Activated CD4-positive, alpha-beta memory T cell treated with anti-CD3 and anti-CD28 coated beads, Interleukin-2, amount 10 ng/mL, durations not matched to agents 7 days and 5 days (primary cell): ENCODE measurements around the gene SLC4A2. TPM values are rescaled to one million over a fixed set of nuclear protein-coding genes. Genes with fewer than 3 reads are reported as not detected.

ENCODE experiments used
- CTCF ChIA-PET: fragments of 350-600 bp; sonication (Branson Sonifier 250); formaldehyde crosslinking; loops from one replicate; lab custom pipeline; 2021; ENCODE audit warnings: antibody characterized with exemption, inconsistent platforms; lab: Charles Lee
- POLR2A ChIA-PET: fragments of 350-600 bp; sonication (Branson Sonifier 250); formaldehyde crosslinking; loops from one replicate; lab custom pipeline; 2021; ENCODE audit warnings: antibody characterized with exemption; lab: Charles Lee
- DNase-seq: peaks from one replicate; pipeline ENCODE4 v3.0.0-alpha.2; 2020
- H3K27ac Mint-ChIP-seq: one replicate; pipeline ENCODE4 v1.8.0; 2021; ENCODE audit warnings: mild to moderate bottlenecking, mixed read lengths
- H3K27me3 Mint-ChIP-seq: one replicate; pipeline ENCODE4 v1.8.0; 2021; ENCODE audit warnings: mixed read lengths
- H3K36me3 Mint-ChIP-seq: one replicate; pipeline ENCODE4 v1.8.0; 2021; ENCODE audit warnings: low read depth, mixed read lengths
- H3K4me1 Mint-ChIP-seq: one replicate; pipeline ENCODE4 v1.8.0; 2021; ENCODE audit warnings: mixed read lengths
- H3K4me3 Mint-ChIP-seq: one replicate; pipeline ENCODE4 v1.8.0; 2021; ENCODE audit warnings: mild to moderate bottlenecking, mixed read lengths
- H3K9me3 Mint-ChIP-seq: one replicate; pipeline ENCODE4 v1.8.0; 2021; ENCODE audit warnings: mixed read lengths
- total RNA-seq, 2 experiments: library from RNA; stranded (reverse); gene quantifications; one replicate each; pipeline ENCODE4 v1.2.3, GENCODE V29; 2021

SLC4A2 gene
- total RNA-seq, 2 experiments from 2014 or later = 94.6 to 109 TPM

DNA sequence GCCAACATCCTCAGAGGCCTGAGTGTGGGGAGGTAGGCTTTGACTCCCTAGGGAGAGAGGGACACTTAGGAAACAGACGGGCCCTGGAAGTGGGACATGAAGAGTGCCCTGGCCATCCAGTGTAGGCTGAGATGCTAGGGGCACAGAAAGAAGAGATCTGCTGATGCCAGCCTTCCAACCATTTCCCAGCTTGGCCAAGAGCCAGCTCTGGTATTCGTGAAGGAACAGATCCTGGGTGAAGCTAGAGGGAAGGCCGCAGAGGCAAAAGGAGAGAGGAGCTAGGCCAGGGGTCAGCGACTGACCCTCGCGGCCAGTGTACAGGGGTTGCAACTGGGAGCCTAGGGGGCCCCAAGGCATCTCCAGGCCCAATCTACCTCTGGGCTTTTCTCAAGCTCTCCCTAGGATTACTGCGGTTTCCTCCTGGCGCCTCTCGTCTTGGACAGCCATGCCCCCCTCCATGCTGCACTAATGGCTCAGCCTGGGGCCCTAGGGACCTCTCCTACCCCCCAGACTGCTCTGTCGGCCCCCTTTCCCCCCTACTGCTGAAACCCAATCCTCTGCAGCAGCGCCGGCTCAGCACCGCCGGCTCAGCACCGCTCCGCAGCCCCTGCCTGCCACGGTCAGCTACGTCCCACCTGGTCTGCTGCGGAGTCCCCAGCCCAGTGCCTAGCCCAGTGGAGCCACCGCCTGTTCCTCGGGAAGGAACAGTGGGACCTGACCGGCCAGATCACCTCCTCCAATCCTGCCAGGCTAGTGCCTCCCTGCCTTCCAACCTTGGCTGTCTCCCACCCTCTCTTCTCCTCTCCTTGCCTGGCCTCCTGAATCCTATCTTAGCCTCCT, 11.2 kb upstream of the SLC4A2 start, which contains the start of gene ASIC3:
Gene ASIC3 (plus strand): TSS at position 556 of the 840 bp plus-strand sequence. CDS start 355 bp downstream, outside the sequence.
- peaks cover 7% of the 10 kb centered on the region for H3K36me3 Mint-ChIP-seq
- peaks cover 12% of the 10 kb centered on the region for H3K4me1 Mint-ChIP-seq
- peaks cover 10% of the 10 kb centered on the region for H3K27me3 Mint-ChIP-seq
- no peak for DNase-seq
- no peaks in the 10 kb centered on the region for H3K9me3 Mint-ChIP-seq
- CTCF ChIA-PET = no interaction called here
- POLR2A ChIA-PET = interaction anchor here (1.0 to 1.7 kb wide), 3 partner anchors 9 to 20 kb away, joined by 3 to 4 read pairs (median 3); partner anchors contain the start of genes ABCB8 and CDK5
- no peak within 1 kb of the TSS for H3K4me3 Mint-ChIP-seq
- no peak within 1 kb of the TSS for H3K27ac Mint-ChIP-seq

DNA sequence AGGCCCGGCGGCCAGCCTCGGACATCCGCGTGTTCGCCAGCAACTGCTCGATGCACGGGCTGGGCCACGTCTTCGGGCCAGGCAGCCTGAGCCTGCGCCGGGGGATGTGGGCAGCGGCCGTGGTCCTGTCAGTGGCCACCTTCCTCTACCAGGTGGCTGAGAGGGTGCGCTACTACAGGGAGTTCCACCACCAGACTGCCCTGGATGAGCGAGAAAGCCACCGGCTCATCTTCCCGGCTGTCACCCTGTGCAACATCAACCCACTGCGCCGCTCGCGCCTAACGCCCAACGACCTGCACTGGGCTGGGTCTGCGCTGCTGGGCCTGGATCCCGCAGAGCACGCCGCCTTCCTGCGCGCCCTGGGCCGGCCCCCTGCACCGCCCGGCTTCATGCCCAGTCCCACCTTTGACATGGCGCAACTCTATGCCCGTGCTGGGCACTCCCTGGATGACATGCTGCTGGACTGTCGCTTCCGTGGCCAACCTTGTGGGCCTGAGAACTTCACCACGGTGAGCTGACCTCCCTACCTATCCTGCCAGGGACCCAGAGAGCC, 10.4 kb upstream of the SLC4A2 start:
- CTCF ChIA-PET = no interaction called here
- Mint-ChIP-seq H3K36me3 (peaks cover 7% of the 10 kb centered on the region), H3K27me3 (peaks cover 10% of the 10 kb centered on the region), H3K4me1 (peaks cover 16% of the 10 kb centered on the region), H3K4me3 (no peak overlapping the region), H3K27ac (no peak overlapping the region), H3K9me3 (no peaks in the 10 kb centered on the region)
- DNase-seq = no peak
- POLR2A ChIA-PET = interaction anchor here (1.0 kb wide), 1 partner anchor 9 kb away, joined by 3 read pairs; the partner anchor contains the start of gene CDK5

DNA sequence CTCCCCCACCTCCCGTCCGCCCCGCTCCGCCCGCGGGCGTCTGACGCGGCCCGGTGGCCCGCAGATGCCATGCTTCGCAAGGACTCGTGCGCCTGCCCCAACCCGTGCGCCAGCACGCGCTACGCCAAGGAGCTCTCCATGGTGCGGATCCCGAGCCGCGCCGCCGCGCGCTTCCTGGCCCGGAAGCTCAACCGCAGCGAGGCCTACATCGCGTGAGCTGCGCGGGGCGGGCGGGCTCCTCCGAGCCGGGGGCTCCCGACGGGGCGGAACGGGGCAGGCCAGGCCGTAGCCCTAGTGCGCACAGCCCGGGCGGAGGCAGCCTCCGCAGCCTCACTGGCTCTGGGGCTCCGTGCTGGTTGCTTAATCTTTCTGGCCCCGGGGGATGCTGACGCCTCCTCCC, 8.3 kb upstream of the SLC4A2 start:
- peak; percentile 69 for DNase-seq
- Mint-ChIP-seq H3K27ac (no peak overlapping the region), H3K27me3 (peaks cover 10% of the 10 kb centered on the region), H3K4me3 (no peak overlapping the region), H3K9me3 (no peaks in the 10 kb centered on the region), H3K36me3 (peaks cover 5% of the 10 kb centered on the region), H3K4me1 (peaks cover 24% of the 10 kb centered on the region)
- ChIA-PET CTCF (interaction anchor here (1.6 to 1.9 kb wide), 3 partner anchors 19 to 89 kb away, joined by 6 to 7 read pairs (median 6); partner anchors contain the start of gene ABCB8), POLR2A (interaction anchor here (0.6 to 1.8 kb wide), 6 partner anchors 10 to 40 kb away, joined by 3 to 5 read pairs (median 4); no protein-coding TSS in a partner anchor)

DNA sequence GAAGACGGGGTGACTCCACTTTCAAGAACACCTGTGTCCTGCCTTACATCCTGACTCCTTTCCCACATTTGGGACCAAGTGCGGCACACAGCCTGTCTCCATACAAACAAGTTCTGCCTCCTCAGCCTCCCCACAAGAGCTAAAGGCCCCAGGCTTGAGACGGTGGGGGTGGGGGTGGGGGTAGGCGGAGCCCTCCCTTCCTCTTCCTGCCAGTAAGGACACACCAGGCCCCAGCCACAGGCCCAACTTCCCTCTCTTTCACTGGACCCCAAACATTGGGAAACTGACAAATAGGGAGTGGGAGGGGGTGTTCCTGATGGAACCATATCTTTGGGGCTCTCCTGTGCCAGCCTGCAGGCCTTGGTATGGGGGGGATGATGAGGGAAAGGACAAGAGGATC, 6.3 kb upstream of the SLC4A2 start:
- no peaks in the 10 kb centered on the region for H3K9me3 Mint-ChIP-seq

DNA sequence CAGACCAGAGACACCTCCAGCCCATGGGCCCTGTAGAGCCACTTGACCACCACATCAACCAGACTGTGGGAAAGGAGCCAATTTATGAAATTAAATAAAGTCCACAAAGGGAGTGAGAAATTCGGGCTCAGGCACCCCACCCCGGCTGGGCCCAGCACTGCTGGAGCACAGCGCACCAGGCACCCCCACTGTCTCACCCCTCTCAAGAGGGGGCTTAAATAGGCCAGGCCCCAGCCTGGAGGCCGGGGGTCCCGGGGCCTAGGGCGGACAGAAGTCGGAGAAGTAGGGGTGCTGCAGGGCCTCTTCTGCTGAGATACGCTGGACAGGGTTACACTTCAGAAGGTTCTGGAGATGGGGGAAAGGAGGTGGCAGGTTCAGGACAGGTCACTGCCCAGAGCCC, 5.6 kb upstream of the SLC4A2 start:
- peaks cover 5% of the 10 kb centered on the region for H3K36me3 Mint-ChIP-seq
- H3K27me3 Mint-ChIP-seq = peaks cover 10% of the 10 kb centered on the region
- no peak for DNase-seq
- H3K9me3 Mint-ChIP-seq = no peaks in the 10 kb centered on the region
- CTCF ChIA-PET = no interaction called here
- H3K4me1 Mint-ChIP-seq = peaks cover 39% of the 10 kb centered on the region
- POLR2A ChIA-PET = no interaction called here
- H3K27ac Mint-ChIP-seq = no peak overlapping the region
- no peak overlapping the region for H3K4me3 Mint-ChIP-seq

More for the DNA sequence above, 6.3 kb upstream of the SLC4A2 start:
- H3K27ac Mint-ChIP-seq = no peak overlapping the region
- ChIA-PET CTCF (interaction anchor here (0.7 to 0.8 kb wide), 2 partner anchors 68 to 73 kb away, joined by 3 to 5 read pairs; no protein-coding TSS in a partner anchor), POLR2A (interaction anchor here (1.1 kb wide), 2 partner anchors 25 to 27 kb away, joined by 3 to 4 read pairs; partner anchors contain the start of gene ABCB8)
- H3K4me1 Mint-ChIP-seq = peaks cover 36% of the 10 kb centered on the region
- peaks cover 10% of the 10 kb centered on the region for H3K27me3 Mint-ChIP-seq
- no peak overlapping the region for H3K4me3 Mint-ChIP-seq
- DNase-seq = no peak
- H3K36me3 Mint-ChIP-seq = peaks cover 5% of the 10 kb centered on the region

DNA sequence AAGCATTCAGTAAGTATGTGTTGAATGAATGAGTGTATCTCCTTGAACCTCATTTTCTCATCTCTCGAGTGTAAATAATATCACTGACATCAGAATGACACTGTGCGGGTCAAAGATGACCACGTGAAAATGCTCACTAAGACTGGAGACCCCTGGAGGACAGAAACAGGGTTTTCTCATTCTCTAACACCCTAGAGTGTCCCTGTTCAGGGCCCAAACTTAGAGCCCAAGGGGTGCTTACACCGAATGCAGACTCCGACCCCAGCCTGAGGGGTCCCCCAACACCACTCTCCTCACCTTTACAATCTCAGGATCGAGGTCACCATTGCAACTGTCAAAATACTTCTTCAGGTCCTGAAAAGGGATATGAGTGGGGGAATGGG, 3.1 kb upstream of the SLC4A2 start:
- H3K9me3 Mint-ChIP-seq = no peaks in the 10 kb centered on the region
- CTCF ChIA-PET = no interaction called here
- H3K4me3 Mint-ChIP-seq = peak overlapping the region; percentile 84
- H3K27me3 Mint-ChIP-seq = peaks cover 2% of the 10 kb centered on the region
- DNase-seq = no peak
- peaks cover 5% of the 10 kb centered on the region for H3K36me3 Mint-ChIP-seq
- POLR2A ChIA-PET = interaction anchor here (1.3 kb wide), 1 partner anchor 12 kb away, joined by 3 read pairs; no protein-coding TSS in a partner anchor
- no peak overlapping the region for H3K27ac Mint-ChIP-seq
- peaks cover 55% of the 10 kb centered on the region for H3K4me1 Mint-ChIP-seq

DNA sequence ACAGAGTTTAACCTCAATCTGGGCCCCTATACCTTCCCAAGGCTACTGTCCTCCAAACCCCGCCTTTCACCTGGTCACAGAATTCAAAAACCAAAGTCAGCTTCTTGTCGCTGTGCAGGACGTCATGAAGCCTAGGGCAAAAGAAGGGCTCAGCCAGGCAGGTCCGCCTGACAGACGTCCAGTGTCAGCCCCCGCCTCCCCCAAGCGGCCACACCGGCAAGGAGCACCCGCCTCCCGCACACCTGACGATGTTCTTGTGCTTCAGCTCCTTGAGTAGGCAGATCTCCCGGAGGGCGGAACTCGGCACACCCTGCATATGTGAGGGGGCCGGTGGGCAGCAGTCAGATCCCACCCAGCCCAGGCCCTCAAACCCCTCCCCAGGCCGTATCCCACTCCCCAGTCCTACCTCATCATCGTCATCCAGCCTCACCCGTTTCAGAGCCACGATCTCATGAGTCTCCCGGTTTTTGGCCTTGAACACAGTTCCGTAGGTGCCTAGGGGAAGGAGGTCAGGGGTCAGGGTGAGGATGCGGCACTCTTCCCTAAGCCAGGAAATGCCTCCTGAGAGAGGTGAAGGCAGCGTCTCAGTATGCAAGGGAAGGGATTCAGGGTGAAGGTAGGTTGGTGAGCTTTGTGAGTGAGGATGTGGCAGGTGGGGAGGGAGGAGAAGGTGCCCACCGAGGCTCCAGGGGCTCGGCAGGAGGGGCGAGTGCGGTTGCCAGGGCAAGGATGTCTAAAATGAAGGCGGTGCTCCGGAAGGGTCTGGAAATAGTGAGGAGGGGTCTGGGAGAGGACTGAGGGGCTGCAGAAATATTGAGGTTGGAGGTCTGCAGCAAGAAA, 2.5 kb upstream of the SLC4A2 start:
- peak overlapping the region; percentile 84 for H3K4me3 Mint-ChIP-seq
- ChIA-PET CTCF (no interaction called here), POLR2A (interaction anchor here (1.0 to 1.3 kb wide), 2 partner anchors 8 to 13 kb away, joined by 3 read pairs; partner anchors contain the start of gene ASIC3)
- peaks cover 2% of the 10 kb centered on the region for H3K27me3 Mint-ChIP-seq
- peaks cover 59% of the 10 kb centered on the region for H3K4me1 Mint-ChIP-seq
- no peak for DNase-seq
- peak overlapping the region; percentile 8 for H3K27ac Mint-ChIP-seq
- no peaks in the 10 kb centered on the region for H3K9me3 Mint-ChIP-seq
- peaks cover 11% of the 10 kb centered on the region for H3K36me3 Mint-ChIP-seq

DNA sequence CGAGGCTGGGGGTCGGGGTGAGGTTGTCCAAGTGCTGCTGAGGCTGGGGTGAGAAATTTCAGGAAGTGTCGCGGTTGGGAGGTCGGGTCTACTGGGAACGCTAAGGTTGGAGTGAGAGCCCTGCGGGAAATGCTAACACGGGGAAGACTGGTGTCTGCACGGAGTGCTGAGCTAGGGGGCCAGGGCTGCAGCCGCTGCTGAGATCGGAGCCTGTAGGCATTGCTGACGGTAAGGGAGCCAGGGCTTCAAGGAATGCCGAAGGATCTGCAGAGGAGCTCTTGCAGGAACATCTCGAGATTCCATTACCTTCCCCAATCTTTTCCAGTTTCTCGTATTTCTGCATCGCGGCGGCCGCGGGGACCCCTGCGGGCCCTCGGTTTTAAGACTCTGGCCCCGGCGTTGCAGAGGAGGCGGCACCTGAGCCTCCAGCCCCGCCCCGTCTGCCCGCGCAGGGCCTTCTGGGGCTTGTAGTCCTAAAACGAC, 1.8 kb upstream of the SLC4A2 start, which contains the start of gene CDK5:
Gene CDK5 (minus strand): TSS at position 392 of the 483 bp plus-strand sequence. CDS start 49 bp downstream, at position 343.
- ChIA-PET POLR2A (interaction anchor here (1.0 to 1.3 kb wide), 2 partner anchors 9 to 13 kb away, joined by 3 read pairs; partner anchors contain the start of gene ASIC3), CTCF (no interaction called here)
- H3K27me3 Mint-ChIP-seq = peaks cover 1% of the 10 kb centered on the region
- no peak for DNase-seq
- H3K4me1 Mint-ChIP-seq = peaks cover 59% of the 10 kb centered on the region
- peak within 1 kb of the TSS; percentile 94 for H3K27ac Mint-ChIP-seq
- H3K36me3 Mint-ChIP-seq = peaks cover 11% of the 10 kb centered on the region
- H3K9me3 Mint-ChIP-seq = no peaks in the 10 kb centered on the region
- H3K4me3 Mint-ChIP-seq = peak within 1 kb of the TSS; percentile 84

DNA sequence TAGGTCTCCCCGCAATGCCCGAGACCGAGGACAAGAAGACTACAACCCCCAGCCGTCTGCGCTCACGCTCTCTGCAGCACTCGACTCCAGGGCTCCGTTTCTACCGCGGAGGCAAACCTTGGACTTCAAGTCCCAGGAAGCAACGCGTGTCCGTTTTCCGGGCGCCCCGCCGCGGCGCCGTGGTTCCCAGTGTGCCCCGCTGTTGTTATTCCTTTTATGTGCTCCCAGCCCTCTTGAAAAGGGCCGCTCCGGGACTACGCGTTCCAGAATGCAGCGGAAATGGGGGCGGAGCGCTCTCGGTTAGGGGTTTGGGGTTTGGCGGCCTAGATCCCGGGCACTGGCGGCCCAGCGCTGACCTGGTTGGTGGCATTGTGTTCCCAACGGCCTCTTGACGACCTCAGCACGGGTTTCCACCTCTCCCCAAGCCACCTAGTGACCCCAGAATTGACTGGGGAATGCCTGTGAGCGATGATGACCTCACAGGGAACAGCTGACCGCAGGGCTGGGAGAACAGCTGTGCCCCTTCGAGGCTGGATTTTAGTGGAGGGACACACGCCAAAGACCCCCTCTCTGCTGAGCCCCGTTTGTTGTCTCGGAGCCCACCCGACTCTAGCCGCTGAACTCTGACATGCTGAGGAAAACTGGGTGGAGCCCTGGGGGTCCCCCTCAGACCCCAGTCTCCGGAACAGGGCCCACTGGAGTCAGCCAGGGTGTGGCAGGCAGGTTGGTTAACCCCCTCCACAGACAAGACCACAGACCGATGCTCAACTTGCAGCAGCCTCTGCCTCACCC, 1.2 kb upstream of the SLC4A2 start:
- ChIA-PET CTCF (interaction anchor here (0.7 to 1.5 kb wide), 9 partner anchors 15 to 160 kb away, joined by 3 to 10 read pairs (median 4); partner anchors contain the start of genes ABCB8 and FASTK), POLR2A (interaction anchor here (0.6 to 3.0 kb wide), 10 partner anchors 10 to 651 kb away, joined by 3 to 13 read pairs (median 4); partner anchors contain the start of genes ABCB8, ASIC3, FASTK and NUB1)
- peak; percentile 98 for DNase-seq
- no peaks in the 10 kb centered on the region for H3K9me3 Mint-ChIP-seq
- no peaks in the 10 kb centered on the region for H3K27me3 Mint-ChIP-seq
- peak overlapping the region; percentile 94 for H3K27ac Mint-ChIP-seq
- peak overlapping the region; percentile 84 for H3K4me3 Mint-ChIP-seq
- H3K4me1 Mint-ChIP-seq = peaks cover 52% of the 10 kb centered on the region
- peaks cover 8% of the 10 kb centered on the region for H3K36me3 Mint-ChIP-seq

DNA sequence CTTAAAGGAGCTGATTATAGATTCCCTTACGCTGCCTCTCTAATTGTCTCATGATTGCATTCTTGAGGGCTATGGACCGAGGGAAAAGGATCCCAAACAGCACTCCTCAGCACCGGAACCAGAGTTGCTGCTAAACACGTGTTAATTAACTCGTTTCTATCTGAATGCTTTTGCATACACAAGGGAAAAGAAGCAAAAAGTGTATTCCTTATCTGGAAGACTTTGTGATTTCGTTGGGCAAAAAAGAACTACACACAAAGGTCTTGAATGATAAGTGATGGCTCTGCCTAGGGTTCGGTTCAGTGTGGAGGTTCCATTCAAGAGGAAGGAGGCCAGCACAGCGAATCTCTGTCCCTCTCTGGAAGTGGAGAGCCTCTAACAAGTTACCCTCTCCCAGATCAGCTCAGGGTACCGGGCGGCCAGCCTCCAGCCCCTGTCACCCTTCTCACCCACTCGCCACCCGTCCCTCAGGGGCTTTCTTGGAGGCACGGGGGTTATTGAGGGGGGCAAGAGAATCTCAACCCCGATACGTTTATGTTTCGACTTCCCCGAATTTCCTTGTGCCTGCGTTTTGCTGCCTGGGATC, 515 bp upstream of the SLC4A2 start:
- no peaks in the 10 kb centered on the region for H3K27me3 Mint-ChIP-seq
- ChIA-PET CTCF (interaction anchor here (0.7 to 1.5 kb wide), 9 partner anchors 14 to 161 kb away, joined by 3 to 10 read pairs (median 4); partner anchors contain the start of genes ABCB8 and FASTK), POLR2A (interaction anchor here (0.6 to 3.0 kb wide), 9 partner anchors 17 to 652 kb away, joined by 3 to 13 read pairs (median 4); partner anchors contain the start of genes ABCB8, FASTK and NUB1)
- H3K4me3 Mint-ChIP-seq = peak overlapping the region; percentile 84
- peak; percentile 38 for DNase-seq
- peaks cover 14% of the 10 kb centered on the region for H3K36me3 Mint-ChIP-seq
- H3K27ac Mint-ChIP-seq = peak overlapping the region; percentile 94
- H3K4me1 Mint-ChIP-seq = peaks cover 48% of the 10 kb centered on the region
- no peaks in the 10 kb centered on the region for H3K9me3 Mint-ChIP-seq

DNA sequence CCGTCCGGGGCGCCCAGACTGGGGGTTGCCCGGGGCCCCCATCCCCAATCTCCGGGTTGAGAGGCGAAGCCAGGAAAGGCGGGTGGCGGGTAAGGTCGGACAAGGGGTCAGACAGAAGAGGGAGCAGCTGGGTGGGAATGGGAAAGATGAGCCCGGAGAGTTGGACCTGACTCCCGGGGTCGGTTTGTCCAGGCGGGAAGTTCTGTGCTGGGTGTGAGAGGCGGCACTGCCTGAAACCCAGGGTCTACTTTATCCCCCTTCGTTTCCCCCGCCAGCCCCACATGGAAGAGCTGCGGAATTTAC, 675 bp downstream of the SLC4A2 start:
- H3K27ac Mint-ChIP-seq = peak overlapping the region; percentile 52
- peak overlapping the region; percentile 84 for H3K4me3 Mint-ChIP-seq
- peaks cover 40% of the 10 kb centered on the region for H3K4me1 Mint-ChIP-seq
- POLR2A ChIA-PET = interaction anchor here (0.9 to 3.0 kb wide), 5 partner anchors 20 to 50 kb away, joined by 4 to 13 read pairs (median 5); partner anchors contain the start of genes ABCB8 and FASTK
- CTCF ChIA-PET = interaction anchor here (0.7 to 1.3 kb wide), 2 partner anchors 32 to 51 kb away, joined by 3 to 5 read pairs; partner anchors contain the start of gene ABCB8
- H3K9me3 Mint-ChIP-seq = no peaks in the 10 kb centered on the region
- peaks cover 19% of the 10 kb centered on the region for H3K36me3 Mint-ChIP-seq
- no peaks in the 10 kb centered on the region for H3K27me3 Mint-ChIP-seq
- DNase-seq = no peak
